K562 (cell line): Measurements from ENCODE around the gene SLC6A6. TPM values are rescaled to one million over a fixed set of nuclear protein-coding genes. Genes with fewer than 3 reads are reported as not detected.

Experiments used
- ATAC-seq: fragments of 200-7000 bp; cut with Tn5 transposase; 3 replicates; pipeline ENCODE4 v1.9.1; 2020; ENCODE audit warnings: moderate library complexity
- BruUV-seq: library from RNA; stranded (reverse); fragments of 400-500 nt; replicated peaks from 2 replicates; lab custom pipeline; 2021; lab: Mats Ljungman, UMichigan
- CTCF ChIA-PET: fragments of 300-600 bp; formaldehyde crosslinking; extraction: SDS; loops from one replicate; lab custom pipeline; 2021; ENCODE audit warnings: low intra/inter-chr PET ratio; lab: Yijun Ruan, JAX
- POLR2A ChIA-PET: fragments of 300-600, 350-650 bp; sonication (Branson Sonifier 250); formaldehyde crosslinking; extraction: SDS; loops from one replicate; lab custom pipeline; 2021; ENCODE audit warnings: antibody characterized with exemption, inconsistent platforms; lab: Yijun Ruan, JAX
- DNase-seq, 4 experiments: peaks; one replicate each; pipeline versions ENCODE4 v3.0.0 to v3.0.0-alpha.2; 2011 to 2018; ENCODE audit warnings: low spot score in 3 of 4, mixed read lengths in 3 of 4; ENCODE audit errors: extremely low read depth in 1 of 4
- FAIRE-seq: peaks from 2 replicates; lab custom pipeline; 2011; peaks lifted over from hg19 to GRCh38; lab: Jason Lieb, UNC
- H2AFZ ChIP-seq: 2 replicates; pipeline ENCODE4 v1.6.0; 2011; ENCODE audit warnings: low read depth, low read length, control low read depth, inconsistent platforms
- H3K27ac ChIP-seq: fragments of 200-600 bp; 3 replicates; pipeline ENCODE4 v1.8.0; 2011; ENCODE audit warnings: low read depth, mild to moderate bottlenecking, control low read depth, inconsistent platforms, low read length, moderate library complexity, mixed read lengths; ENCODE audit errors: extremely low read depth
- H3K27me3 ChIP-seq, 2 experiments: fragments of 300-600 bp in 1 of 2; 2 replicates in 1 of 2; 3 replicates in 1 of 2; pipeline versions ENCODE4 v1.6.0 to v1.8.0; 2011; ENCODE audit warnings: inconsistent platforms in 2 of 2, low read length in 2 of 2, mild to moderate bottlenecking in 1 of 2, mixed read lengths in 1 of 2, moderate library complexity in 1 of 2; ENCODE audit not compliant: control insufficient read depth in 2 of 2, insufficient read depth in 2 of 2
- H3K36me3 ChIP-seq: fragments of 300-600 bp; 3 replicates; pipeline ENCODE4 v1.8.0; 2011; ENCODE audit warnings: mild to moderate bottlenecking, low read length, inconsistent platforms; ENCODE audit not compliant: control insufficient read depth, insufficient read depth
- H3K4me1 ChIP-seq, 2 experiments: fragments of 200-600 bp in 1 of 2; replicated peaks in 1 of 2; 2 replicates in 1 of 2; 3 replicates in 1 of 2; pipeline versions ENCODE4 v1.5.1 to v1.8.0; 2011; ENCODE audit warnings: inconsistent platforms in 2 of 2, low read length in 2 of 2, mild to moderate bottlenecking in 1 of 2, mixed read lengths in 1 of 2, moderate library complexity in 1 of 2; ENCODE audit not compliant: control insufficient read depth in 2 of 2, insufficient read depth in 2 of 2
- H3K4me2 ChIP-seq: 2 replicates; pipeline ENCODE4 v1.6.1; 2011; ENCODE audit warnings: low read length, control low read depth, inconsistent platforms, mixed read lengths; ENCODE audit not compliant: insufficient read depth
- H3K4me3 ChIP-seq: fragments of 200-600 bp; sonication (generic), shearing (Covaris generic); 2 replicates; pipeline ENCODE4 v1.5.1; 2016; ENCODE audit warnings: control low read depth, inconsistent platforms
- H3K79me2 ChIP-seq: fragments of 200-600 bp; 3 replicates; pipeline ENCODE4 v1.8.0; 2011; ENCODE audit warnings: low read length, inconsistent platforms; ENCODE audit not compliant: control insufficient read depth, insufficient read depth
- H3K9ac ChIP-seq, 2 experiments: 2 replicates each; pipeline versions ENCODE4 v1.6.0 to v1.6.1; 2011; ENCODE audit warnings: low read depth in 2 of 2, low read length in 2 of 2, control low read depth in 1 of 2, inconsistent platforms in 1 of 2, mild to moderate bottlenecking in 1 of 2, mixed read lengths in 1 of 2; ENCODE audit not compliant: insufficient read depth in 1 of 2
- H3K9me1 ChIP-seq: one replicate; pipeline ENCODE4 v1.6.0; 2011; ENCODE audit warnings: inconsistent platforms, mild to moderate bottlenecking, low read length, moderate library complexity; ENCODE audit not compliant: control insufficient read depth, insufficient read depth
- H3K9me3 ChIP-seq: replicated peaks from 2 replicates; pipeline ENCODE4 v1.5.1; 2011; ENCODE audit warnings: low read depth, low read length, inconsistent platforms; ENCODE audit not compliant: control insufficient read depth, insufficient read depth
- H4K20me1 ChIP-seq: replicated peaks from 2 replicates; pipeline ENCODE4 v1.6.1; 2011; ENCODE audit warnings: low read length, inconsistent platforms, mixed read lengths; ENCODE audit not compliant: control insufficient read depth, insufficient read depth
- EHMT2 ChIP-seq: fragments of 450-650 bp; IDR thresholded peaks from 2 replicates; pipeline ENCODE4 v1.6.1; 2018; ENCODE audit warnings: antibody characterized with exemption
- MYNN ChIP-seq, 2 experiments: sonication (generic); formaldehyde crosslinking in 1 of 2; IDR thresholded peaks; 2 replicates each; pipeline versions ENCODE4 v1.5.0 to v1.6.1; 2016 to 2020; ENCODE audit warnings: antibody characterized with exemption in 1 of 2, missing genetic modification reagents in 1 of 2
- NRF1 ChIP-seq, 2 experiments: fragments of 450-650 bp; IDR thresholded peaks in 1 of 2; conservative IDR thresholded peaks in 1 of 2; 2 replicates each; pipeline ENCODE4 v1.6.1; 2014; ENCODE audit warnings: mild to moderate bottlenecking in 2 of 2
- POLR2AphosphoS5 ChIP-seq: IDR thresholded peaks from 2 replicates; pipeline ENCODE4 v1.6.1; 2011; ENCODE audit warnings: mild to moderate bottlenecking, low read depth, low read length, moderate library complexity; ENCODE audit not compliant: control insufficient read depth, insufficient read depth
- POLR2G ChIP-seq: fragments of 200-400 bp; formaldehyde crosslinking; IDR thresholded peaks from 2 replicates; pipeline ENCODE4 v1.6.1; 2017; ENCODE audit warnings: low read depth, mild to moderate bottlenecking, antibody characterized with exemption, low read length, moderate library complexity
- PTTG1 ChIP-seq: fragments of 450-650 bp; IDR thresholded peaks from 2 replicates; pipeline ENCODE4 v1.6.1; 2016; ENCODE audit warnings: low read depth, mild to moderate bottlenecking, missing genetic modification characterization, missing compliant biosample characterization
- SMARCB1 ChIP-seq: IDR thresholded peaks from 2 replicates; pipeline ENCODE4 v1.6.1; 2011; ENCODE audit warnings: improper control_type of control experiment, low read depth; ENCODE audit not compliant: insufficient read length
- SPI1 ChIP-seq: IDR thresholded peaks from 2 replicates; pipeline ENCODE4 v1.6.1; 2011; ENCODE audit warnings: low read depth, low read length, control low read depth, borderline replicate concordance
- YBX1 ChIP-seq: fragments of 450-650 bp; IDR thresholded peaks from 2 replicates; pipeline ENCODE4 v1.7.1; 2016; ENCODE audit warnings: mild to moderate bottlenecking
- ZNF311 ChIP-seq: fragments of 250-450 bp; sonication (Bioruptor Pico); IDR thresholded peaks from 2 replicates; pipeline ENCODE4 v1.4.0; 2020; ENCODE audit warnings: mild to moderate bottlenecking, moderate library complexity
- WGBS: fragments of 100-300 bp; shearing (Covaris generic); methylation state at CpG from one replicate; pipeline ENCODE4 v1.1.6; 2016; ENCODE audit warnings: low coverage, mixed read lengths; ENCODE audit not compliant: insufficient coverage; ENCODE audit errors: missing lambda C conversion rate; 5-methylcytosine and 5-hydroxymethylcytosine counted together
- in situ Hi-C: fragments of 300-500 bp; cut with MboI; formaldehyde crosslinking; loops from 4 replicates; pipeline ENCODE4 v1.15.0; 2018; ENCODE audit warnings: inconsistent platforms, mixed read lengths
- intact Hi-C: fragments of 100-400 bp; cut with micrococcal nuclease; formaldehyde crosslinking; loops from 2 replicates; pipeline ENCODE4 v1.14.2; 2022
- polyA plus RNA-seq, 8 experiments: library from polyadenylated mRNA; depleted of rRNA in 4 of 8; stranded (reverse) in 5 of 8; unstranded in 3 of 8; fragments of >200 nt; fragmentation: Nextera tagmentation in 2 of 8; fragmentation: Illumina TruSeq in 1 of 8; extraction: Ambion mirVana in 2 of 8; extraction: Trizol in 1 of 8; gene quantifications; 2 replicates each; pipeline versions ENCODE4 v1.2.1 to v1.2.3, GENCODE V29; 2011 to 2014; ENCODE audit warnings: inconsistent platforms in 1 of 8, missing spikeins in 1 of 8
- total RNA-seq, 7 experiments: library from RNA; depleted of rRNA in 6 of 7; stranded (reverse); fragments of >200 nt in 6 of 7; fragmentation: Illumina TruSeq in 2 of 7; extraction: Trizol in 2 of 7; gene quantifications; 2 replicates each; pipeline versions ENCODE4 v1.2.1 to v1.2.3, GENCODE V29; 2011 to 2021; ENCODE audit warnings: low replicate concordance in 1 of 7
- TF ChIP-seq, protein P1 (sequence below): fragments of 250-450 bp; sonication (Bioruptor Pico); IDR thresholded peaks from 2 replicates; pipeline ENCODE4 v1.8.0; 2022; ENCODE audit warnings: inconsistent platforms
- TF ChIP-seq, protein P2 (sequence below): fragments of 250-450 bp; sonication (Bioruptor Pico); IDR thresholded peaks from 2 replicates; pipeline ENCODE4 v1.4.0; 2020; ENCODE audit warnings: mild to moderate bottlenecking
- TF ChIP-seq, protein P3 (sequence below), 2 experiments: fragments of 150-350 bp in 1 of 2; IDR thresholded peaks; 2 replicates each; pipeline ENCODE4 v1.6.1; 2012 to 2016; ENCODE audit warnings: low read depth in 2 of 2, low read length in 2 of 2, mild to moderate bottlenecking in 1 of 2, moderate library complexity in 1 of 2
- TF ChIP-seq, protein P4 (sequence below): fragments of 450-650 bp; formaldehyde crosslinking; IDR thresholded peaks from 2 replicates; pipeline ENCODE4 v1.4.0; 2020; ENCODE audit warnings: mild to moderate bottlenecking, moderate library complexity

Gene SLC6A6
- total and polyA plus RNA-seq, 9 of the 15 experiments (the other 6 are each of a cell fraction or from before 2014, with no cell fraction given): 12.3 to 203 (median 93.2) TPM

DNA sequence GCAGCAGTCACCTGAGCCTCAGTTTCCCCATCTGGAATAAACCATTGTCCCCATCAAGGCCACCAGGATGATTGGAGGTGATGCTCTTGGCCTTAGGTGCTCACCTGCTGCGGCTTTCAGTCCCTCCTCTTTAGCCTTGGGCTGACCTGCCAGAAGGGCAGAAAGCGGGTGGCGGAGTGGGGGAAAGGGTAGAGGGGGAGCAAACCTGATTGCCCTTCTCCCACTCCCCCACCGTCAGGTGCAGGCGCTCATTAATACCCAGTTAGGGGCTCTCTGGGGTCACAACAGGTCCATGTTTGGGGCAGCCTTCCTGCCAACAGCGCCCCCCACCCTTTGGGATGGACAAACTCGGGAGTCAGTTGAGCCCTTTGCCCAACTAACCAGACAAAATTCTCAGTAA, 87.2 kb downstream of the SLC6A6 start:
- H3K79me2 ChIP-seq: no peaks in the 10 kb centered on the region
- H3K9ac ChIP-seq: no peak overlapping the region
- DNase-seq (no peak), ATAC-seq (no peak), FAIRE-seq (no peak)
- H2AFZ ChIP-seq: no peak overlapping the region
- no peaks in the 10 kb centered on the region for H3K9me1 ChIP-seq
- H4K20me1 ChIP-seq: peaks cover 5% of the 10 kb centered on the region; the same call in 1 of the 2 replicates
- ChIA-PET POLR2A (interaction anchor here (1.0 kb wide), 1 partner anchor 14 kb away, joined by 5 read pairs; no protein-coding TSS in a partner anchor), CTCF (no interaction called here)
- no peak overlapping the region for H3K4me3 ChIP-seq
- WGBS: 87% methylated on average over 7 of the region's 7 CpGs
- H3K4me2 ChIP-seq: no peak overlapping the region
- no TSS peak for BruUV-seq
- H3K27me3 ChIP-seq: no peaks in the 10 kb centered on the region
- peaks cover 50% of the 10 kb centered on the region; the same call in 2 of the 3 replicates for H3K36me3 ChIP-seq
- in situ Hi-C loops (no loop called here), intact Hi-C loops (loop anchor here (10.0 kb wide), 1 partner anchor 595 kb away; no protein-coding TSS in a partner anchor)
- no peaks in the 10 kb centered on the region for H3K9me3 ChIP-seq
- H3K27ac ChIP-seq: no peak overlapping the region
- peaks cover 0 to 6% of the 10 kb centered on the region in 2 experiments; a peak in 1 of 5 replicates for H3K4me1 ChIP-seq
- TF ChIP-seq NRF1 (conservative IDR thresholded peaks at IDR 0.05 in 1 of 2, IDR thresholded peaks at IDR 0.05 in 1 of 2): no peak
- no peak for TF ChIP-seq MYNN (IDR thresholded peaks at IDR 0.05)
- no peak for TF ChIP-seq MYNN (CRISPR knock-in tag; IDR thresholded peaks at IDR 0.05)
- TF ChIP-seq, protein P1, sequence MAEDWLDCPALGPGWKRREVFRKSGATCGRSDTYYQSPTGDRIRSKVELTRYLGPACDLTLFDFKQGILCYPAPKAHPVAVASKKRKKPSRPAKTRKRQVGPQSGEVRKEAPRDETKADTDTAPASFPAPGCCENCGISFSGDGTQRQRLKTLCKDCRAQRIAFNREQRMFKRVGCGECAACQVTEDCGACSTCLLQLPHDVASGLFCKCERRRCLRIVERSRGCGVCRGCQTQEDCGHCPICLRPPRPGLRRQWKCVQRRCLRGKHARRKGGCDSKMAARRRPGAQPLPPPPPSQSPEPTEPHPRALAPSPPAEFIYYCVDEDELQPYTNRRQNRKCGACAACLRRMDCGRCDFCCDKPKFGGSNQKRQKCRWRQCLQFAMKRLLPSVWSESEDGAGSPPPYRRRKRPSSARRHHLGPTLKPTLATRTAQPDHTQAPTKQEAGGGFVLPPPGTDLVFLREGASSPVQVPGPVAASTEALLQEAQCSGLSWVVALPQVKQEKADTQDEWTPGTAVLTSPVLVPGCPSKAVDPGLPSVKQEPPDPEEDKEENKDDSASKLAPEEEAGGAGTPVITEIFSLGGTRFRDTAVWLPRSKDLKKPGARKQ (CRISPR knock-in tag): no peak
- 0 out of 2 replicates have a peak, but pooled peaks have one; percentile 21 for TF ChIP-seq POLR2AphosphoS5
- no peak for TF ChIP-seq YBX1
- TF ChIP-seq SPI1: no peak
- TF ChIP-seq ZNF311 (CRISPR knock-in tag): no peak
- TF ChIP-seq EHMT2: no peak
- TF ChIP-seq, protein P2, sequence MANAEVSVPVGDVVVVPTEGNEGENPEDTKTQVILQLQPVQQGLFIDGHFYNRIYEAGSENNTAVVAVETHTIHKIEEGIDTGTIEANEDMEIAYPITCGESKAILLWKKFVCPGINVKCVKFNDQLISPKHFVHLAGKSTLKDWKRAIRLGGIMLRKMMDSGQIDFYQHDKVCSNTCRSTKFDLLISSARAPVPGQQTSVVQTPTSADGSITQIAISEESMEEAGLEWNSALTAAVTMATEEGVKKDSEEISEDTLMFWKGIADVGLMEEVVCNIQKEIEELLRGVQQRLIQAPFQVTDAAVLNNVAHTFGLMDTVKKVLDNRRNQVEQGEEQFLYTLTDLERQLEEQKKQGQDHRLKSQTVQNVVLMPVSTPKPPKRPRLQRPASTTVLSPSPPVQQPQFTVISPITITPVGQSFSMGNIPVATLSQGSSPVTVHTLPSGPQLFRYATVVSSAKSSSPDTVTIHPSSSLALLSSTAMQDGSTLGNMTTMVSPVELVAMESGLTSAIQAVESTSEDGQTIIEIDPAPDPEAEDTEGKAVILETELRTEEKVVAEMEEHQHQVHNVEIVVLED (CRISPR knock-in tag): no peak
- peak; percentile 39; the same call in 1 of the 2 replicates for TF ChIP-seq POLR2G
- TF ChIP-seq, protein P3, sequence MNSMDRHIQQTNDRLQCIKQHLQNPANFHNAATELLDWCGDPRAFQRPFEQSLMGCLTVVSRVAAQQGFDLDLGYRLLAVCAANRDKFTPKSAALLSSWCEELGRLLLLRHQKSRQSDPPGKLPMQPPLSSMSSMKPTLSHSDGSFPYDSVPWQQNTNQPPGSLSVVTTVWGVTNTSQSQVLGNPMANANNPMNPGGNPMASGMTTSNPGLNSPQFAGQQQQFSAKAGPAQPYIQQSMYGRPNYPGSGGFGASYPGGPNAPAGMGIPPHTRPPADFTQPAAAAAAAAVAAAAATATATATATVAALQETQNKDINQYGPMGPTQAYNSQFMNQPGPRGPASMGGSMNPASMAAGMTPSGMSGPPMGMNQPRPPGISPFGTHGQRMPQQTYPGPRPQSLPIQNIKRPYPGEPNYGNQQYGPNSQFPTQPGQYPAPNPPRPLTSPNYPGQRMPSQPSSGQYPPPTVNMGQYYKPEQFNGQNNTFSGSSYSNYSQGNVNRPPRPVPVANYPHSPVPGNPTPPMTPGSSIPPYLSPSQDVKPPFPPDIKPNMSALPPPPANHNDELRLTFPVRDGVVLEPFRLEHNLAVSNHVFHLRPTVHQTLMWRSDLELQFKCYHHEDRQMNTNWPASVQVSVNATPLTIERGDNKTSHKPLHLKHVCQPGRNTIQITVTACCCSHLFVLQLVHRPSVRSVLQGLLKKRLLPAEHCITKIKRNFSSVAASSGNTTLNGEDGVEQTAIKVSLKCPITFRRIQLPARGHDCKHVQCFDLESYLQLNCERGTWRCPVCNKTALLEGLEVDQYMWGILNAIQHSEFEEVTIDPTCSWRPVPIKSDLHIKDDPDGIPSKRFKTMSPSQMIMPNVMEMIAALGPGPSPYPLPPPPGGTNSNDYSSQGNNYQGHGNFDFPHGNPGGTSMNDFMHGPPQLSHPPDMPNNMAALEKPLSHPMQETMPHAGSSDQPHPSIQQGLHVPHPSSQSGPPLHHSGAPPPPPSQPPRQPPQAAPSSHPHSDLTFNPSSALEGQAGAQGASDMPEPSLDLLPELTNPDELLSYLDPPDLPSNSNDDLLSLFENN (IDR thresholded peaks at IDR 0.05; ENCODE audit: low read depth in 2 of 2, low read length in 2 of 2): no peak
- no peak for TF ChIP-seq PTTG1
- no peak for TF ChIP-seq SMARCB1
- TF ChIP-seq, protein P4, sequence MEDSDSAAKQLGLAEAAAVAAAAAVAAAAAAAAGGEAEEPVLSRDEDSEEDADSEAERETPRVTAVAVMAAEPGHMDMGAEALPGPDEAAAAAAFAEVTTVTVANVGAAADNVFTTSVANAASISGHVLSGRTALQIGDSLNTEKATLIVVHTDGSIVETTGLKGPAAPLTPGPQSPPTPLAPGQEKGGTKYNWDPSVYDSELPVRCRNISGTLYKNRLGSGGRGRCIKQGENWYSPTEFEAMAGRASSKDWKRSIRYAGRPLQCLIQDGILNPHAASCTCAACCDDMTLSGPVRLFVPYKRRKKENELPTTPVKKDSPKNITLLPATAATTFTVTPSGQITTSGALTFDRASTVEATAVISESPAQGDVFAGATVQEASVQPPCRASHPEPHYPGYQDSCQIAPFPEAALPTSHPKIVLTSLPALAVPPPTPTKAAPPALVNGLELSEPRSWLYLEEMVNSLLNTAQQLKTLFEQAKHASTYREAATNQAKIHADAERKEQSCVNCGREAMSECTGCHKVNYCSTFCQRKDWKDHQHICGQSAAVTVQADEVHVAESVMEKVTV: no peak
